NT2/D1 (cell line): ENCODE results near the gene KDM4B.

Experiments used
- SUZ12 ChIP-seq: IDR thresholded peaks from 2 replicates; pipeline ENCODE4 v1.6.1; 2011; ENCODE audit not compliant: insufficient read length, insufficient read depth; ENCODE audit errors: extremely low read depth
- YY1 ChIP-seq: IDR thresholded peaks from 2 replicates; pipeline ENCODE4 v1.6.1; 2011; ENCODE audit not compliant: insufficient read length, insufficient read depth

DNA sequence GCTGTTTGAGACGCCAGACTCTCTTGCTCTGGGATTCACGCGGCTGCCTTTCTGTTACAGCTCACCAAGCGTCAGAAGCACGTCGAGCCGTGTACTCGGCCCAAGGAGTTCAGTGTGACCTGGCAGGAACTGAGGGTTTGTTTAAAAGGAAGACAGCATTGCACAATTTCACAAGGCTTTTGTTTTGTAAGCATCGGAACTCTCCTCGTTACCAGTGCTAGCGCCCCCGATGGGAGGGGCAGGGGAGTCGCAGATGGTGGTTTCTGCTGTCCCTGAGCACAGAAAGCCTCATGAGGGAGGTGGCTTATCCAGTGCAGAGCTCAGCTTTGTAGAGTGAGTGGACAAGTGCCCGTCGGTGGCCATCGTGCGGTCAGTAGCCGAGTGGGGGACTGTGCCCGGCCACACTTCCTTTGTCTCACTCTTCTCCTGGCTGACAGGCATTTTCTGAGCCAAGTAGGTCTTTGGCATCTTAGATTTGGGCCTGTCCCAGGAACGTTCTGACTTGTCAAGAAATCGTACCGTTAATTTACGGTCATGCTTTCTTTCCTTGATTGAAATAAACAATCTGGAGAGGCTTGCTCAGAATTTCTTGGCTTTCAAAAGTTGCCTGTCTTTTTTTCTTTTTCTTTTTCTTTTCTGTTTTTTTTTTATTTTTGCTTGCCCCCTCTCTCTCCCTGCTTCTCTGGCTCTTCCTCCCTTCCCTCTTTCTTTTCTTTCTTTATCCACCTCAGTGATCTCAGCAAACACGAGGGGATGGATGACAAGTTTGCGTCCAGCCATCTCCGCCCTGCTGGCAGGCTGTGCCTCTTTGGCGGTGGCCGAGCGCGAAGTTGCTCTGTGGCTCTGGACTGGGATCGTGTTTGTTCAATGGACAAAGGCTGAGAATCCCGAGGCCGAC lies 7.7 kb downstream of the KDM4B start:
- TF ChIP-seq YY1 (no peak), SUZ12 (no peak)
